Mesothelial cell of epicardium (in vitro differentiated cells): Measurements from ENCODE around the gene SCP2. TPM values are rescaled to one million over a fixed set of nuclear protein-coding genes. Genes with fewer than 3 reads are reported as not detected.

Source experiments
- DNase-seq, 2 experiments: peaks; one replicate each; pipeline ENCODE4 v3.0.0; 2021; ENCODE audit warnings: low spot score in 2 of 2; ENCODE audit not compliant: unreplicated experiment in 2 of 2
- H3K27ac Mint-ChIP-seq: 2 replicates; pipeline ENCODE4 v1.8.0; 2021; ENCODE audit warnings: mixed read lengths
- H3K27me3 Mint-ChIP-seq: 2 replicates; pipeline ENCODE4 v1.8.0; 2021; ENCODE audit warnings: low read depth, mixed read lengths
- H3K36me3 Mint-ChIP-seq: 2 replicates; pipeline ENCODE4 v1.8.0; 2021; ENCODE audit warnings: mixed read lengths
- H3K4me1 Mint-ChIP-seq: 2 replicates; pipeline ENCODE4 v1.8.0; 2021; ENCODE audit warnings: mixed read lengths
- H3K4me3 Mint-ChIP-seq: 2 replicates; pipeline ENCODE4 v1.8.0; 2021; ENCODE audit warnings: mild to moderate bottlenecking, moderate library complexity, mixed read lengths
- H3K9me3 Mint-ChIP-seq: 2 replicates; pipeline ENCODE4 v1.8.0; 2021; ENCODE audit warnings: mixed read lengths
- CTCF ChIP-seq: fragments of 200-600 bp; sonication (generic); IDR thresholded peaks from one replicate; pipeline ENCODE4 v1.5.0; 2021; ENCODE audit warnings: antibody characterized with exemption; ENCODE audit not compliant: unreplicated experiment
- total RNA-seq: library from RNA; stranded (reverse); gene quantifications from 3 replicates; pipeline ENCODE4 v1.2.1, GENCODE V29; 2021

The SCP2 gene
- total RNA-seq, 1 donor from 2014 or later = 55.8 TPM

GRCh38 chr1:53083636-53084588 lies 156.8 kb downstream of the SCP2 start:
- peaks cover 2% of the 10 kb centered on the region for H3K27me3 Mint-ChIP-seq
- DNase-seq = no peak
- TF ChIP-seq CTCF = no peak
- H3K4me3 Mint-ChIP-seq = no peak overlapping the region
- H3K27ac Mint-ChIP-seq = no peak overlapping the region
- no peaks in the 10 kb centered on the region for H3K36me3 Mint-ChIP-seq
- no peaks in the 10 kb centered on the region for H3K9me3 Mint-ChIP-seq
- peaks cover 8% of the 10 kb centered on the region for H3K4me1 Mint-ChIP-seq

GRCh38 chr1:53084589-53084971 lies 157.5 kb downstream of the SCP2 start:
- TF ChIP-seq CTCF = no peak
- H3K9me3 Mint-ChIP-seq = no peaks in the 10 kb centered on the region
- H3K27ac Mint-ChIP-seq = no peak overlapping the region
- DNase-seq = no peak
- peaks cover 8% of the 10 kb centered on the region for H3K4me1 Mint-ChIP-seq
- no peak overlapping the region for H3K4me3 Mint-ChIP-seq
- no peaks in the 10 kb centered on the region for H3K27me3 Mint-ChIP-seq
- H3K36me3 Mint-ChIP-seq = no peaks in the 10 kb centered on the region

GRCh38 chr1:53085405-53085804 lies 158.3 kb downstream of the SCP2 start:
- H3K9me3 Mint-ChIP-seq = no peaks in the 10 kb centered on the region
- TF ChIP-seq CTCF = no peak
- no peaks in the 10 kb centered on the region for H3K36me3 Mint-ChIP-seq
- no peak for DNase-seq
- H3K4me1 Mint-ChIP-seq = peaks cover 8% of the 10 kb centered on the region
- H3K27ac Mint-ChIP-seq = no peak overlapping the region
- no peak overlapping the region for H3K4me3 Mint-ChIP-seq
- no peaks in the 10 kb centered on the region for H3K27me3 Mint-ChIP-seq

- no peak for DNase-seq
- no peaks in the 10 kb centered on the region for H3K27me3 Mint-ChIP-seq
Observed at GRCh38 chr1:53086491-53087070, 159.5 kb downstream of the SCP2 start.

More at GRCh38 chr1:53086491-53087070, 159.5 kb downstream of the SCP2 start:
- Mint-ChIP-seq H3K4me3 (no peak overlapping the region), H3K27ac (no peak overlapping the region), H3K4me1 (peaks cover 8% of the 10 kb centered on the region), H3K36me3 (no peaks in the 10 kb centered on the region), H3K9me3 (no peaks in the 10 kb centered on the region)
- no peak for TF ChIP-seq CTCF
